GM23248 (cell line): Measurements from ENCODE around the gene SPOP. TPM values are rescaled to one million over a fixed set of nuclear protein-coding genes. Genes with fewer than 3 reads are reported as not detected.

ENCODE experiments used
- DNase-seq: peaks from one replicate; pipeline ENCODE4 v3.0.0-alpha.2; 2015
- H2AFZ ChIP-seq: fragments of 200-600 bp; sonication (generic); 2 replicates; pipeline ENCODE4 v1.6.1; 2016; ENCODE audit warnings: antibody characterized with exemption
- H3F3A ChIP-seq: fragments of 200-600 bp; sonication (generic); 2 replicates; pipeline ENCODE4 v1.6.1; 2016; ENCODE audit warnings: mild to moderate bottlenecking, antibody characterized with exemption, mixed run types; ENCODE audit not compliant: insufficient read depth
- H3K27ac ChIP-seq: fragments of 200-600 bp; sonication (generic); 2 replicates; pipeline ENCODE4 v1.5.1; 2016; ENCODE audit warnings: mild to moderate bottlenecking
- H3K27me3 ChIP-seq: fragments of 200-600 bp; sonication (generic); replicated peaks from 2 replicates; pipeline ENCODE4 v1.6.1; 2016; ENCODE audit warnings: mild to moderate bottlenecking; ENCODE audit not compliant: insufficient read depth
- H3K36me3 ChIP-seq: fragments of 200-600 bp; sonication (generic); 2 replicates; pipeline ENCODE4 v1.6.1; 2016; ENCODE audit warnings: low read depth, mild to moderate bottlenecking
- H3K4me1 ChIP-seq: fragments of 200-600 bp; sonication (generic); 2 replicates; pipeline ENCODE4 v1.6.1; 2016; ENCODE audit warnings: mild to moderate bottlenecking; ENCODE audit not compliant: insufficient read depth
- H3K4me2 ChIP-seq: fragments of 200-600 bp; sonication (generic); one replicate; pipeline ENCODE4 v1.6.1; 2016; ENCODE audit warnings: mild to moderate bottlenecking; ENCODE audit not compliant: unreplicated experiment
- H3K4me3 ChIP-seq: fragments of 200-600 bp; sonication (generic); 2 replicates; pipeline ENCODE4 v1.5.1; 2016; ENCODE audit warnings: mild to moderate bottlenecking
- H3K79me2 ChIP-seq: fragments of 200-600 bp; sonication (generic); 2 replicates; pipeline ENCODE4 v1.6.1; 2016; ENCODE audit warnings: mild to moderate bottlenecking; ENCODE audit not compliant: insufficient read depth
- H3K9ac ChIP-seq: fragments of 200-600 bp; sonication (generic); 2 replicates; pipeline ENCODE4 v1.6.1; 2016; ENCODE audit warnings: mild to moderate bottlenecking
- H3K9me2 ChIP-seq: fragments of 200-600 bp; sonication (generic); 2 replicates; pipeline ENCODE4 v1.6.1; 2016; ENCODE audit warnings: mixed run types, mild to moderate bottlenecking, moderate library complexity; ENCODE audit not compliant: insufficient read depth
- H3K9me3 ChIP-seq: fragments of 200-600 bp; sonication (generic); one replicate; pipeline ENCODE4 v1.6.1; 2017; ENCODE audit warnings: low read depth
- H4K20me1 ChIP-seq: fragments of 200-600 bp; sonication (generic); 2 replicates; pipeline ENCODE4 v1.6.0; 2016; ENCODE audit not compliant: insufficient read depth
- EZH2 ChIP-seq: fragments of 200-600 bp; sonication (generic); IDR thresholded peaks from 2 replicates; pipeline ENCODE4 v1.6.1; 2018; ENCODE audit warnings: antibody characterized with exemption, mild to moderate bottlenecking; ENCODE audit not compliant: insufficient read depth, poor library complexity, severe bottlenecking
- EZH2phosphoT487 ChIP-seq: fragments of 200-600 bp; sonication (generic); IDR thresholded peaks from 2 replicates; pipeline ENCODE4 v1.6.1; 2018; ENCODE audit warnings: antibody characterized with exemption, moderate library complexity, mild to moderate bottlenecking, low read depth; ENCODE audit not compliant: insufficient read depth
- WGBS, 2 experiments: methylation state at CpG; one replicate each; pipeline ENCODE4 v1.1.6; 2015 to 2017; ENCODE audit warnings: low lambda C conversion rate in 2 of 2, low coverage in 1 of 2; ENCODE audit errors: missing lambda C conversion rate in 2 of 2; 5-methylcytosine and 5-hydroxymethylcytosine counted together
- in situ Hi-C: fragments of 300-500 bp; cut with MboI; formaldehyde crosslinking; loops from 2 replicates; pipeline ENCODE4 v1.15.0; 2020
- polyA plus RNA-seq: library from polyadenylated mRNA; unstranded; fragments of >200 nt; fragmentation: Nextera tagmentation; extraction: Ambion mirVana; gene quantifications from 2 replicates; pipeline ENCODE4 v1.2.1, GENCODE V29; 2016
- total RNA-seq: library from RNA; depleted of rRNA; stranded (reverse); fragments of >200 nt; shearing (Covaris generic); gene quantifications from 2 replicates; pipeline ENCODE4 v1.2.3, GENCODE V29; 2014

The SPOP gene
- total and polyA plus RNA-seq, 2 experiments from 2014 or later, result 64.1 to 69.8 TPM

DNA sequence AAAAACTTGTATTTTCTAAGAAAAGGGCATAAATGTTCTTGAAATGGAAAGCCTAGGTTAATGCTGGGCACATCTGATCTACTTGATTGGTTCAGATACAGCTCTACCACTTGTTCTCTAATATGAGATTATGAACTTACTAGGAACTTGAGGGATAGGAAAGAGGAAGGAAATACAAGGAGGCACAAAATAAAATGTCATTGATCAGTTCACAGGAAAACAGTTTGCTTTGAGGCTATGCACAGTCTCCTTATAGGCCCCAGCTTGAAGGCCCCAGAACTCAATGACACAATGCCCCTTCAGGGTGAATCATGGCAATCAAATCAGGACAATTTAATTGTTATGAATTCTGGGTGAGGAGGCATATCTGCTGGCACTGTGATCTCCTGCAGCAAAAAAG, 75.1 kb downstream of the SPOP start:
- TF ChIP-seq EZH2phosphoT487, result no peak
- no peak for TF ChIP-seq EZH2
- DNase-seq, result no peak
- no peak overlapping the region for H3K9ac ChIP-seq
- H3K27me3 ChIP-seq, result no peaks in the 10 kb centered on the region
- no peak overlapping the region for H2AFZ ChIP-seq
- no peak overlapping the region for H3K4me2 ChIP-seq
- H3K79me2 ChIP-seq, result no peaks in the 10 kb centered on the region
- no peaks in the 10 kb centered on the region for H3F3A ChIP-seq
- in situ Hi-C loops, result no loop called here
- no peak overlapping the region for H3K4me3 ChIP-seq
- H3K27ac ChIP-seq, result peak overlapping the region; percentile 23; the same call in 1 of the 2 replicates
- H3K36me3 ChIP-seq, result peaks cover 25% of the 10 kb centered on the region
- no peaks in the 10 kb centered on the region for H3K9me3 ChIP-seq
- H3K4me1 ChIP-seq, result peaks cover 12% of the 10 kb centered on the region; the same call in 1 of the 2 replicates
- no peaks in the 10 kb centered on the region for H3K9me2 ChIP-seq
- no peaks in the 10 kb centered on the region for H4K20me1 ChIP-seq

DNA sequence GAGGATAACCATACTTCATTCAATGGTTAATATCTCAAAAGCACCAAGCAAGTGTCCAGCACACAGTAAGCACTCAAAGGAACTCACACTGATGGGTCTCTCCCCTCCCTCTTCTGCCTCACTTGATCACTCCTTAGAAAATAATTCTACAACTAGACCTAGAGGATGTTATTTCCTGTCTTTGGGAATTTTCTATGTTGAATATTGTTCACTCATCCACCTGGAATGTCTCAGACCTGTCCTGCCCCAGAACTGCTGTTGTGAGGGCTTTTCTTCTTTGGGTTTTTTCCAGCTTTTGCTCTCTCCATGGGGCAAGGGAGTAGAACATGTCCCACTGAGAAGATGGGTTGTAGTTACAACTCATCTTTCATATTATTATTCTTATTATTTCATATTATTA, 76.9 kb downstream of the SPOP start:
- in situ Hi-C loops, result no loop called here
- Histone ChIP-seq H3K4me3 (no peak overlapping the region), H3K79me2 (no peaks in the 10 kb centered on the region), H3K9me3 (no peaks in the 10 kb centered on the region), H4K20me1 (no peaks in the 10 kb centered on the region), H2AFZ (no peak overlapping the region), H3K4me1 (peaks cover 12% of the 10 kb centered on the region; the same call in 1 of the 2 replicates), H3K27me3 (no peaks in the 10 kb centered on the region), H3K9me2 (no peaks in the 10 kb centered on the region), H3F3A (no peaks in the 10 kb centered on the region), H3K9ac (no peak overlapping the region), H3K36me3 (peaks cover 33% of the 10 kb centered on the region), H3K27ac (no peak overlapping the region), H3K4me2 (no peak overlapping the region)
- TF ChIP-seq EZH2phosphoT487 (no peak), EZH2 (no peak)
- no peak for DNase-seq

DNA sequence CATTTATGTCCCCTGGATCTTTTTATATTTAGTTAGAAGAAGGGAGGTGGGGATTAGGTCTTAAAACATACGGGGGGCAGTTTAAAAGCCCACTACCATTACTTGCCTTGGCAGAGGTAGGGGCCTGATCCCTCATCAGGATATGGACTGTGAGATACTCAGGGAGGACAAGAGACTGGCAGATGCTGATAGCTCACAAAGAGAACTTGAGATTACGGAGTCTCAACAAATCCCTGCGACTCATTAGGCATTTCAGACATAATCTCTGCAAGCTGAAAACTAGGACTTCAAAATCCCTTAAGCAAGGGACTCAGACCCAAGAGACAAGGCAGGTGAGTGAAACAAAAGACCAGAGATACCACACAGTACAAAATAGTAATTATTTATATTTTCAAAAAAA, 79.0 kb downstream of the SPOP start:
- TF ChIP-seq EZH2 (no peak), EZH2phosphoT487 (no peak)
- Histone ChIP-seq H3K27ac (no peak overlapping the region), H3K4me2 (no peak overlapping the region)

DNA sequence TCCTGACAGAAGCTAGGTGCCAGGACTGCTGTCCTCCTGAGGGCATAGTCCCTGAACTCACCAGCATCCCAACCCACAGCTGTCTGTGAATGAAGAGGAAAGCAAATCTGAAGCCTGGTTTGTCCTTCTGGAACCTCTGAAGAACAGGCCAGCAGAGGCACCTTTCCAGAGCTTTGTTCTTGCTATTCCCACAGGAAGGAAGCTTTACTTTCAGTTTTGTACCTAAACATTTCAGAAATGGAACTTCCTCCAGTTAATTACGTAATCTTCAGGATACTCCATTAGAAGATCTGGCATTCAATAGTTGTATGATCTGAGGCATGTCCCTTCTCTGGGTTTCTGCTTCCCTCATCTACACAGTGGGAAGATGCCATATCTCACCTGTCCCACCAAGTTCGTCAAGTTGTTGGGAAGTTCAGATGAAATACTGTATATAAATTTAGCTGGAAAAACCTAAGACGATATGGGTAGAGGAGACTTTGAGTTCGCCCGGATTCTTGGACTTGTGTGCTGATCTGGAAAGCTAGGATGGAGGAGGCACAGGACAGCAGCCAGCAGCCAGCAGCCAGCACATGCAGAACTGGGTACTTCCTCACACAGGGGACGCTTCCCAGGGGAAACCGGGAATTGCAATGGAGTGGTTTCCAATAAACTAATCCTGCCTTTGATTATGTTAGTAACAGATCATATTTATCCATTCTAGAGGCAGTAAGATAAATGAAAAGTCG, 79.8 kb downstream of the SPOP start:
- no peaks in the 10 kb centered on the region for H3K9me2 ChIP-seq
- H4K20me1 ChIP-seq, result no peaks in the 10 kb centered on the region
- H3F3A ChIP-seq, result no peaks in the 10 kb centered on the region
- H3K4me3 ChIP-seq, result no peak overlapping the region
- H3K27ac ChIP-seq, result no peak overlapping the region
- peaks cover 33% of the 10 kb centered on the region for H3K36me3 ChIP-seq
- no peaks in the 10 kb centered on the region for H3K79me2 ChIP-seq
- no peaks in the 10 kb centered on the region for H3K9me3 ChIP-seq
- DNase-seq, result no peak
- H3K9ac ChIP-seq, result no peak overlapping the region
- 74 to 77% methylated on average over 8 of the region's 8 CpGs for WGBS, 2 experiments
- no peak overlapping the region for H3K4me2 ChIP-seq
- H3K4me1 ChIP-seq, result 0 out of 2 replicates have a peak, but pooled peaks cover 4% of the 10 kb centered on the region
- no peak overlapping the region for H2AFZ ChIP-seq
- no peaks in the 10 kb centered on the region for H3K27me3 ChIP-seq
- in situ Hi-C loops, result no loop called here
- TF ChIP-seq EZH2phosphoT487, result no peak
- no peak for TF ChIP-seq EZH2

More for the DNA sequence above, 79.0 kb downstream of the SPOP start:
- Histone ChIP-seq H3K4me1 (peaks cover 12% of the 10 kb centered on the region; the same call in 1 of the 2 replicates), H3K9me2 (no peaks in the 10 kb centered on the region), H3K36me3 (peaks cover 33% of the 10 kb centered on the region), H3K79me2 (no peaks in the 10 kb centered on the region), H2AFZ (no peak overlapping the region), H3K9ac (no peak overlapping the region), H3F3A (no peaks in the 10 kb centered on the region), H3K4me3 (no peak overlapping the region), H3K27me3 (no peaks in the 10 kb centered on the region), H3K9me3 (no peaks in the 10 kb centered on the region), H4K20me1 (no peaks in the 10 kb centered on the region)
- no peak for DNase-seq
- 97 to 98% methylated on average over 3 of the region's 3 CpGs for WGBS, 2 experiments
- in situ Hi-C loops, result no loop called here
